ENCODE results near the gene HOGA1.

HOGA1 gene

DNA sequence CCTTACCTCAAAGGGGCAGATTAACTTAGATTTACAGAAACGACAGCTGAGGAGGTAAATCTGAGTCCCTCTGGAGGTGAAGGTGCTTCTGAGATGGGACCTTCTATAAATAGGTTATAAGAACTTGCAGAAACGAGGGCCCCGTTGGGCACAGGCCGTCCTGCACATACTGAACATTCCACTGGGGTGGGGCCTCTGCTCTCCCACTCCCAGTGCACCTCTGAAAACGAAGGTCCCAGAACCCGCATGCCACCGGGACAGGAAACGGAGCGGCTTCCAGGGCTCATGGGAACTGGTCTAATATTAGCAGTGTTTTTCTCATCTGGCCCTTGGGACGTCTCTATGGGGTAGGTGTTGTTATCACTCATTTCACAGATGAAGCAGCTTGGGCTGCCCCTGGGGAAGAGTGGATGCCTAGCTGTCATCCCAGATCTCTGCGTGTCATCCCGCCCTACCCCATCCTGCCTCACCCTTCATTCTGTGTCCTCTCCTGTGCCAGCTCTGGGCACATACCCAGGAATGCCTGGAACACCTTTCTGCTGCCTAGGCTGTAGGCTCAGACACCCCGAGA lies 24.9 kb downstream of the HOGA1 start:
- Histone ChIP-seq H3K4me3 (replicated peaks; ENCODE audit: low read depth, low read length) (no peak overlapping the region), H3K27me3 (replicated peaks; ENCODE audit: control insufficient read depth, insufficient read depth, low read length) (no peaks in the 10 kb centered on the region), H3K36me3 (ENCODE audit: control insufficient read depth, insufficient read depth, low read length) (no peaks in the 10 kb centered on the region)
- DNase-seq (ENCODE audit: extremely low read depth, insufficient read length), result no peak
- TF ChIP-seq CTCF (IDR thresholded peaks at IDR 0.05; ENCODE audit: insufficient read depth, low read length, poor library complexity, severe bottlenecking), result no peak

DNA sequence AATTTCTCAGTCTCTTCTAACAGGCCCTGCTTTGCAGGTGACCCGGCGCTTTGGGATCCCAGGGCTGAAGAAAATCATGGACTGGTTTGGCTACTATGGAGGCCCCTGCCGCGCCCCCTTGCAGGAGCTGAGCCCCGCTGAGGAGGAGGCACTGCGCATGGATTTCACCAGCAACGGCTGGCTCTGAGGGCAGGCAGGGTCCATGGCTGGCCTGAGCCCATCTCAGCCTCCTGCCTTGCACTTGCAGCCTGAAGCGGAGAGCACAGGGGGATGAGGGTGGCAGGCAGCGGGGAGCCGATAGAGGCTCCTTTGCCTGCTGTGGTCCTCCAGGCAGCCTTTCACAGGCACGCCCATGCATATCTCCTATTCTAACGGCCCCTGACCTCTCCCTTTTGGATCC lies 27.3 kb downstream of the HOGA1 start:
- no peaks in the 10 kb centered on the region for H3K27me3 ChIP-seq (replicated peaks; ENCODE audit: control insufficient read depth, insufficient read depth, low read length)
- no peak for DNase-seq (ENCODE audit: extremely low read depth, insufficient read length)
- H3K36me3 ChIP-seq (ENCODE audit: control insufficient read depth, insufficient read depth, low read length), result no peaks in the 10 kb centered on the region
- TF ChIP-seq CTCF (IDR thresholded peaks at IDR 0.05; ENCODE audit: insufficient read depth, low read length, poor library complexity, severe bottlenecking), result no peak
- H3K4me3 ChIP-seq (replicated peaks; ENCODE audit: low read depth, low read length), result no peak overlapping the region

DNA sequence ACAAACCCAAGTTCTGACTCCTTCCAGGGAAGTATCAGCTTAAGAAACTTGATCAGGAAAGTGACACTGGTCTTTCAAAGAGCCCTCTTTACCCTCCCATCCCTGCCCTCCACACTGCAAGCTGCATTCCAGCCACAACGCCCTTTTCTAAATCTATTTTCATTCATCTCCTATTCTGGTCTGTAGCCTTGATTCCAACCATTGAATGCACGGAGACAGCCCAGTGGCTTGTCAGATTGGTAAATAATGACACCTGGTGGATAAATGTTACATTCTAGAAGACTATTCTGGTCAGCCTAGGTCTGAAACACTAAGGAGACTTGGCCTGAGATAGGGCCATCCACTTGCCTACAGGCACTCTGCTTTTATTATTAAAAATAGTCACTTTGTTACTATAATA lies 28.2 kb downstream of the HOGA1 start:
- Histone ChIP-seq H3K27me3 (replicated peaks; ENCODE audit: control insufficient read depth, insufficient read depth, low read length) (no peaks in the 10 kb centered on the region), H3K4me3 (replicated peaks; ENCODE audit: low read depth, low read length) (no peak overlapping the region), H3K36me3 (ENCODE audit: control insufficient read depth, insufficient read depth, low read length) (no peaks in the 10 kb centered on the region)
- peak; percentile 28 for TF ChIP-seq CTCF (IDR thresholded peaks at IDR 0.05; ENCODE audit: insufficient read depth, low read length, poor library complexity, severe bottlenecking)
- no peak for DNase-seq (ENCODE audit: extremely low read depth, insufficient read length)

- H3K27me3 ChIP-seq (replicated peaks; ENCODE audit: control insufficient read depth, insufficient read depth, low read length), result no peaks in the 10 kb centered on the region
- no peak for DNase-seq (ENCODE audit: extremely low read depth, insufficient read length)
- no peak overlapping the region for H3K4me3 ChIP-seq (replicated peaks; ENCODE audit: low read depth, low read length)
- TF ChIP-seq CTCF (IDR thresholded peaks at IDR 0.05; ENCODE audit: insufficient read depth, low read length, poor library complexity, severe bottlenecking), result no peak
- H3K36me3 ChIP-seq (ENCODE audit: control insufficient read depth, insufficient read depth, low read length), result no peaks in the 10 kb centered on the region
These were observed 34.1 kb downstream of the HOGA1 start for GRCh38 chr10:97618285-97618684.

DNA sequence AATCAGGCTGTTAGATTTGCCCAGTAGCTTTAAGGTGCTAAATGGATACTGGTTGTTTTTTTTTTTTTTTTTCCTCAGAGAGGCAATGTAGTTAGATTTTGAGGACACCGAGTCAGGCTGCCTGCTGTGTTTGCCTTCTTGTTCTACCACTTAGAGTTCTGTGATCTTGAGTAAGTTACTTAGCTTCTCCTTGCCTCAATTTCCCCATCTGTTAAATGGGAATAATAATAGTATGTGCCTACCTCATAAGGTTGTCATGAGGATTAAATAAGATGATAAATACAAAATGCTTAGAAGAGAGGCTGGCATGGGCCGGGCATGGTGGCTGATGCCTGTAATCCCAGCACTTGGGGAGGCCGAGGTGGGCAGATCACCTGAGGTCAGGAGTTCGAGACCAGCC lies 34.5 kb downstream of the HOGA1 start:
- Histone ChIP-seq H3K4me3 (replicated peaks; ENCODE audit: low read depth, low read length) (no peak overlapping the region), H3K36me3 (ENCODE audit: control insufficient read depth, insufficient read depth, low read length) (no peaks in the 10 kb centered on the region), H3K27me3 (replicated peaks; ENCODE audit: control insufficient read depth, insufficient read depth, low read length) (no peaks in the 10 kb centered on the region)
- TF ChIP-seq CTCF (IDR thresholded peaks at IDR 0.05; ENCODE audit: insufficient read depth, low read length, poor library complexity, severe bottlenecking), result no peak
- DNase-seq (ENCODE audit: extremely low read depth, insufficient read length), result no peak

GRCh38 chr10:97623277-97623676 lies 39.1 kb downstream of the HOGA1 start:
- Histone ChIP-seq H3K36me3 (ENCODE audit: control insufficient read depth, insufficient read depth, low read length) (no peaks in the 10 kb centered on the region), H3K4me3 (replicated peaks; ENCODE audit: low read depth, low read length) (no peak overlapping the region), H3K27me3 (replicated peaks; ENCODE audit: control insufficient read depth, insufficient read depth, low read length) (no peaks in the 10 kb centered on the region)
- no peak for TF ChIP-seq CTCF (IDR thresholded peaks at IDR 0.05; ENCODE audit: insufficient read depth, low read length, poor library complexity, severe bottlenecking)
- DNase-seq (ENCODE audit: extremely low read depth, insufficient read length), result no peak
